ENCODE measurements around the gene ENSA.
"Not testable (repeated sequence)": the region's sequence is repeated elsewhere in the genome, so short reads cannot be mapped to it uniquely, and the experiment has no call there.

DNA sequence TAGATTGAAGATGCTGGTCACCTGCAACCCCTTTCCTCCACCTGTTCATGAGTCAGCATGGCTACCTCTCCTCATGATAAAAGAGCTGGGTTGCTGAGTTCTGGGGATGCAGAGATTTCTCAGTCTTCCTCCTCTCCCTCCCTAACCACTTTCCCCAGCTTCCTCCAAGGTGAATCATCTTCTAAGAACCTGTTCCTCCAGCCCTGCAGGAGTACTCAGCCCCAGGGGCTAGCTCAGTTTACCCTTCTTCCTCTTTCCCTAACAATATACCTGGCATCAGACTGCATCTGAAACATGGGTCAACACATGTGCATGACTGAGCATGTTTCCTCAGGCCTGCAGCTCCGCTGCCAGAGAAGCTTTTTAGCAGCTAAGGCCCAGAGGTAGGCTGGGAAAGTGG is 5.3 kb downstream of the ENSA start:
- TF ChIP-seq, protein P1, sequence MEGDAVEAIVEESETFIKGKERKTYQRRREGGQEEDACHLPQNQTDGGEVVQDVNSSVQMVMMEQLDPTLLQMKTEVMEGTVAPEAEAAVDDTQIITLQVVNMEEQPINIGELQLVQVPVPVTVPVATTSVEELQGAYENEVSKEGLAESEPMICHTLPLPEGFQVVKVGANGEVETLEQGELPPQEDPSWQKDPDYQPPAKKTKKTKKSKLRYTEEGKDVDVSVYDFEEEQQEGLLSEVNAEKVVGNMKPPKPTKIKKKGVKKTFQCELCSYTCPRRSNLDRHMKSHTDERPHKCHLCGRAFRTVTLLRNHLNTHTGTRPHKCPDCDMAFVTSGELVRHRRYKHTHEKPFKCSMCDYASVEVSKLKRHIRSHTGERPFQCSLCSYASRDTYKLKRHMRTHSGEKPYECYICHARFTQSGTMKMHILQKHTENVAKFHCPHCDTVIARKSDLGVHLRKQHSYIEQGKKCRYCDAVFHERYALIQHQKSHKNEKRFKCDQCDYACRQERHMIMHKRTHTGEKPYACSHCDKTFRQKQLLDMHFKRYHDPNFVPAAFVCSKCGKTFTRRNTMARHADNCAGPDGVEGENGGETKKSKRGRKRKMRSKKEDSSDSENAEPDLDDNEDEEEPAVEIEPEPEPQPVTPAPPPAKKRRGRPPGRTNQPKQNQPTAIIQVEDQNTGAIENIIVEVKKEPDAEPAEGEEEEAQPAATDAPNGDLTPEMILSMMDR (IDR thresholded peaks at IDR 0.05; ENCODE audit: low read depth, low read length): not testable (repeated sequence)
- TF ChIP-seq POLR2A (IDR thresholded peaks at IDR 0.05; ENCODE audit: extremely low read depth, insufficient read length); MYC (IDR thresholded peaks at IDR 0.05; ENCODE audit: low read depth, low read length): not testable (repeated sequence)
- TF ChIP-seq, protein P2, sequence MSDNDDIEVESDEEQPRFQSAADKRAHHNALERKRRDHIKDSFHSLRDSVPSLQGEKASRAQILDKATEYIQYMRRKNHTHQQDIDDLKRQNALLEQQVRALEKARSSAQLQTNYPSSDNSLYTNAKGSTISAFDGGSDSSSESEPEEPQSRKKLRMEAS (IDR thresholded peaks at IDR 0.05; ENCODE audit: low read depth, low read length): not testable (repeated sequence)
